ENCODE measurements around the gene HPSE2. TPM values are rescaled to one million over a fixed set of nuclear protein-coding genes. Genes with fewer than 3 reads are reported as not detected.

The HPSE2 gene
- total and polyA plus RNA-seq, 2 of the 8 experiments (the other 6 are each of a cell fraction or from before 2014, with no cell fraction given) = 0.41 to 0.58 TPM

DNA sequence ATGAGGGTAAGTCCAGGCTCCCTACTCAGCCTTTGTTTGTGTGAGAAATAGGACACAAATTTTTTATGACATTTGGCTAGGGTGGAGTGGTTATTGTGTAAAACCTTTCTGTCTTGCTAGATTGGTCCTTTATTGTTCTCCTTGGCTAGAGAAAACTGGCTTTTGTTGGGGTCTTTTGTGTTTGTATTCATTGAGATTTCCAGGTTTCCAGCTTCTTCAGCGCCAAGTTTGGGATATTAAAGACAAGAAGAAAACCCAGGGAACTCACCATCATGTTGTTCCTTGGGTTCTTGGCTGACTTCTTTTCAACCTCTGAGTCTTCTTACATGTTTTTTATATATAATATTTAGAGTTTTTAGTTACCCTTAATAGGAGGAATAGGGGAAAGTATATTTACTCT, 310.0 kb downstream of the HPSE2 start:
- ChIA-PET CTCF (ENCODE audit: partially characterized antibody) (no interaction called here), POLR2A (ENCODE audit: partially characterized antibody) (no interaction called here)
- Histone ChIP-seq H2BK12ac (ENCODE audit: low read depth, low read length) (no peak overlapping the region), H3K79me1 (ENCODE audit: low read depth, low read length) (no peaks in the 10 kb centered on the region), H3K9me3 (ENCODE audit: insufficient read depth in 2 of 2, low read depth in 1 of 2, low read length in 1 of 2) (no peaks in the 10 kb centered on the region), H3K23ac (ENCODE audit: insufficient read length) (no peak overlapping the region), H4K5ac (ENCODE audit: insufficient read length, low read depth, low read length) (no peak overlapping the region), H3K4me3 (ENCODE audit: extremely low read depth in 1 of 4, insufficient read depth in 2 of 4, low read depth in 3 of 4, low read length in 4 of 4) (no peak overlapping the region), H3K9ac (replicated peaks in 1 of 4; ENCODE audit: extremely low read depth in 1 of 4, low read depth in 3 of 4, low read length in 3 of 4) (no peak overlapping the region), H4K20me1 (replicated peaks in 1 of 2; ENCODE audit: control insufficient read depth in 1 of 2, insufficient read depth in 2 of 2, low read length in 2 of 2) (no peaks in the 10 kb centered on the region), H3K27me3 (replicated peaks in 1 of 4; ENCODE audit: control insufficient read depth in 3 of 4, extremely low read depth in 1 of 4, insufficient read depth in 3 of 4, low read length in 3 of 4) (no peaks in the 10 kb centered on the region), H4K91ac (replicated peaks; ENCODE audit: insufficient read length, low read length) (no peak overlapping the region), H3K18ac (ENCODE audit: extremely low read depth, low read length) (no peak overlapping the region), H2AK5ac (ENCODE audit: low read depth, low read length) (no peak overlapping the region), H3K14ac (ENCODE audit: insufficient read length) (no peak overlapping the region), H2AFZ (ENCODE audit: low read length) (no peak overlapping the region), H2BK20ac (ENCODE audit: low read length) (no peak overlapping the region), H3K27ac (ENCODE audit: low read depth, low read length) (no peak overlapping the region), H3K4me1 (replicated peaks in 1 of 4; ENCODE audit: control insufficient read depth in 3 of 4, insufficient read depth in 4 of 4, low read length in 3 of 4) (no peaks in the 10 kb centered on the region), H3K36me3 (ENCODE audit: control insufficient read depth in 2 of 4, insufficient read depth in 4 of 4, low read length in 3 of 4) (no peaks in the 10 kb centered on the region), H2BK120ac (replicated peaks; ENCODE audit: low read depth, low read length) (no peak overlapping the region), H2BK15ac (ENCODE audit: low read length) (no peak overlapping the region), H3K56ac (replicated peaks; ENCODE audit: insufficient read length, low read depth, low read length) (no peak overlapping the region), H2BK5ac (ENCODE audit: low read depth, low read length) (no peak overlapping the region), H3K23me2 (ENCODE audit: low read depth, low read length) (no peaks in the 10 kb centered on the region), H3K4me2 (ENCODE audit: insufficient read depth in 1 of 2, low read depth in 2 of 2, low read length in 2 of 2) (no peak overlapping the region), H4K8ac (ENCODE audit: extremely low read depth, insufficient read depth, low read length) (no peak overlapping the region), H3K4ac (replicated peaks; ENCODE audit: insufficient read length, low read depth, low read length) (no peak overlapping the region), H3K79me2 (ENCODE audit: control insufficient read depth in 1 of 2, insufficient read depth in 2 of 2, low read length in 2 of 2) (no peaks in the 10 kb centered on the region)
- DNase-seq (ENCODE audit: low read depth in 1 of 2, low spot score in 2 of 2) (no peak), FAIRE-seq (no peak)
- WGBS, 2 experiments (ENCODE audit: extremely low coverage in 1 of 2, insufficient coverage in 1 of 2, insufficient read length in 1 of 2, insufficient replicate concordance in 2 of 2, low coverage in 1 of 2, low lambda C conversion rate in 2 of 2, missing lambda C conversion rate in 1 of 2) = 87% methylated on average over 1 of the region's 1 CpG; no CpG with 5 or more reads in 1 of the 2 experiments
- TF ChIP-seq RBBP5 (IDR thresholded peaks at IDR 0.05; ENCODE audit: borderline replicate concordance, low read depth, low read length) (no peak), RAD21 (IDR thresholded peaks at IDR 0.05 in 1 of 2, conservative IDR thresholded peaks at IDR 0.05 in 1 of 2; ENCODE audit: low read depth in 2 of 2, low read length in 2 of 2) (no peak), EP300 (IDR thresholded peaks at IDR 0.05; ENCODE audit: borderline replicate concordance in 1 of 2, low read depth in 2 of 2, low read length in 2 of 2) (no peak), NANOG (IDR thresholded peaks at IDR 0.05; ENCODE audit: insufficient read depth, low read depth, low read length, poor library complexity, severe bottlenecking) (no peak), TCF12 (IDR thresholded peaks at IDR 0.05; ENCODE audit: low read depth, low read length) (no peak), YY1 (IDR thresholded peaks at IDR 0.05; ENCODE audit: low read depth, low read length) (no peak), PHF8 (conservative IDR thresholded peaks at IDR 0.05; ENCODE audit: low read depth, low read length) (no peak), JUND (IDR thresholded peaks at IDR 0.05; ENCODE audit: low read length) (no peak), SRF (IDR thresholded peaks at IDR 0.05; ENCODE audit: low read depth, low read length) (no peak), TBP (IDR thresholded peaks at IDR 0.05; ENCODE audit: low read depth, low read length) (no peak), SIN3A (conservative IDR thresholded peaks at IDR 0.05 in 1 of 2, IDR thresholded peaks at IDR 0.05 in 1 of 2; ENCODE audit: low read depth in 1 of 2, low read length in 2 of 2) (no peak)
- TF ChIP-seq, protein P1, sequence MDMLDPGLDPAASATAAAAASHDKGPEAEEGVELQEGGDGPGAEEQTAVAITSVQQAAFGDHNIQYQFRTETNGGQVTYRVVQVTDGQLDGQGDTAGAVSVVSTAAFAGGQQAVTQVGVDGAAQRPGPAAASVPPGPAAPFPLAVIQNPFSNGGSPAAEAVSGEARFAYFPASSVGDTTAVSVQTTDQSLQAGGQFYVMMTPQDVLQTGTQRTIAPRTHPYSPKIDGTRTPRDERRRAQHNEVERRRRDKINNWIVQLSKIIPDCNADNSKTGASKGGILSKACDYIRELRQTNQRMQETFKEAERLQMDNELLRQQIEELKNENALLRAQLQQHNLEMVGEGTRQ (IDR thresholded peaks at IDR 0.05; ENCODE audit: low read length) = no peak

Data from H1 (cell line).